ENCODE measurements around the gene LRRC8D.

GRCh38 chr1:89978755-89979154 is 157.9 kb downstream of the LRRC8D start:
- no peak for TF ChIP-seq POLR2AphosphoS5 (IDR thresholded peaks at IDR 0.05; ENCODE audit: borderline replicate concordance, low read depth, low read length)
- no peak for TF ChIP-seq EZH2 (IDR thresholded peaks at IDR 0.05)
- no peak for TF ChIP-seq FOXP2 (optimal IDR thresholded peaks at IDR 0.05; ENCODE audit: control extremely low read depth, extremely low read length, insufficient read depth)
